NOMO-1 treated with DMSO at 0.1 percent for 48 hours (cell line): ENCODE data around the gene PIGL.
"Not testable (repeated sequence)": the region's sequence is repeated elsewhere in the genome, so short reads cannot be mapped to it uniquely, and the experiment has no call there.

Experiments used
- DNase-seq: peaks from one replicate; lab custom pipeline; 2025; ENCODE audit not compliant: unreplicated experiment; lab: John Stamatoyannopoulos, UW

PIGL gene

DNA sequence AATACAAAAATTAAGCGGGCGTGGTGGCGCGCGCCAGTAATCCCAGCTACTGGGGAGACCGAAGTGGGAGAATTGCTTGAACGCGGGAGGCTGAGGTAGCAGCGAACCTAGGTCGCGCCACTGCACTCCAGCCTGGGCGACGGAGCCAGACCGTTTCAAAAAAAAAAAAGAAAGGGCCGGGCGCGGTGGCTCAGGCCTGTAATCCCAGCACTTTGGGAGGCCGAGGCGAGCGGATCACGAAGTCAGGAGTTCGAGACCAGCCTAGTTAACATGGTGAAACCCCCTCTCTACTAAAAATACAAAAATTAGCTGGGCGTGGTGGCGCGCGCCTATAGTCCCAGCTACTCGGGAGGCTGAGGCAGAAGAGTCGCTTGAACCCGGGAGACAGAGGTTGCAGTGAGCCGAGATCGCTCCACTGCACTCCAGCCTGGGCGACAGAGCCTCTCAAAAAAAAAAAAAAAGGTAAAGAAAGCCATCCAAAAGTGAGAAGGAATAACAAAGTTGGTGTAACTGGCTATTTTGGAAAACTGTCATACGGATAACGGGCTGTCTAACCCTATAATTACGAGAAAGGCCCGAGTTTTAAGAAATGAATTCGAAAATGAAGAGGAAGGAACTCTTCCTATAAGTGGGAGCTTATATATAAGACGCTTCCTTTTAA lies 539 bp upstream of the PIGL start:
- not testable (repeated sequence) for DNase-seq

DNA sequence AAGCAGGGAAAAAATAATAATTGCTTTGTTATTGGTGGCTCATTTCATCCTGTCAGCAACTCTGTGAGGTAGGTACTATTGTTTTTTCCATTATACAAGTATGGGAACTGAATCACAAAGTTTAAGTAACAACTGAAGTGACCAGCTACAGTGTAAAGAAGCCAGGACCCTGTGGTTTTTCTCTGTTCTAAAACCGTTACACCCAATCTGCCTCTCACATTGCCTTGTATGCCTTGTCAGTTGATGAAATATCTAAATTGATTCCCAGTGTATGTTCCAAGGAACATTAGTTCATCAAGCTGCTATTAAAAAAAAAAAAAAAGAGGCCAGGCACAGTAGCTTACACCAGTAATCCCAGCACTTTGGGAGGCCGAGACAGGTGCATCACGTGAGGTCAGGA lies 5.4 kb downstream of the PIGL start:
- no peak for DNase-seq

DNA sequence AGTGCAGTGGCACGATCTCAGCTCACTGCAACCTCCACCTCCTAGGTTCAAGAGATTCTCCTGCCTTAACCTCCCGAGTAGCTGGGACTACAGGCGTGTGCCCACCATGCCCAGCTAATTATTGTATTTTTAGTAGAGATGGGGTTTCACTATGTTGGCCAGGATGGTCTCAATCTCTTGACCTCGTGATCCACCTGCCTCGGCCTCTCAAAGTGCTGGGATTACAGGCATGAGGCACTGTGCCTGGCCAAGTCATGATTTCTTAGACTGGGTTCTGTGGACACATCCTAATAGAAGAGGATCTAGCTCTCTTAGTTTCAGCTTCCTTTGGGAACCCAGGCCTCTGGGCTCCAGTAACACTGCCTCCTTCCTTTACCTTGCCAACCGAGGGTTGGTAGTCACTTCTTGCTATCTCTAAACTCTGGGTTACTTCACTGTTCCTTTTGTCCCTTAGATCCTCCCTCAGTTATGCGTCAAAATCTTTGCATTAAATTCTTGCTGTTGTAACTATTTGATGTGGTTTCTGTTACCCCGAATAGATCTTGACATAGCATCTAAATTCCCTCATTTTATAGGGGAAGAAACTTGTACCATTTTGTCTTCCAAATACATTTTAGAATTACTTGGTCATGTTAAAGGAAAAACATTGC lies 13.0 kb downstream of the PIGL start:
- DNase-seq: not testable (repeated sequence)

DNA sequence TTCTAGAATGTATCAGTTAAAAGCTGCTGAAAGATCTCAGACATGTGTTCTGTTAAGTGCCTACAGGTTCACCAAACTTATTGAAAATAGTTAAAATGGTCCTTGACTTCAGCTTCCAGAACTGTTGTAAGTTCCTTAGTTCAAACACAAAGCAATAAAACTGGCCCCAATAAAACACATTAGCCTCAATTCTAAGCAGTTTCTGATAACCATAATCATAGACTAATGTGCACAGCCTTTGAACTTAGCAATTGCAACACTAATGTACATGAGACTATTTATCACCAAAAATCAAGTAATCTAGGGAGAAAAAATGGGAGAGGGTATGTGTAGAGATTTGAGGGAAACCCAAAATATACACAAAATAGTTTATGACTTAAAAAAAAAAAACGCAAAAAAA lies 15.4 kb downstream of the PIGL start:
- no peak for DNase-seq

DNA sequence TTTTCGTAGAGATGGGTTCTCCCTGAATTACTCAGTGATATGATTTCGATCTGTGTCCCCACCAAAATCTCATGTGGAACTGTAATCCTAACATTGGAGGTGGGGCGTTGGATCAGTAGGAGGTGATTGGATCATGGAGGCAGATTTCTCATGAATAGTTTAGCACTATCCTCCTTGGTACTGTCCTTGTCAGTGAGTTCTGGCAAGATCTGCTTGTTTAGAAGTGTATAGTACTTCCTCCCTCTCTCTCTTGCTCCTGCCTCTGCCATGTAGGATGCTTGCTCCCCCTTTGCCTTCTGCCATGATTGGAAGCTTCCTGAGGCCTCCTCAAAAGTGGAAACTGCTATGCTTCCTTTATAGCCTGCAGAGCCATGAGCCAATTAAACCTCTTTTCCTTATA lies 22.9 kb downstream of the PIGL start:
- no peak for DNase-seq

DNA sequence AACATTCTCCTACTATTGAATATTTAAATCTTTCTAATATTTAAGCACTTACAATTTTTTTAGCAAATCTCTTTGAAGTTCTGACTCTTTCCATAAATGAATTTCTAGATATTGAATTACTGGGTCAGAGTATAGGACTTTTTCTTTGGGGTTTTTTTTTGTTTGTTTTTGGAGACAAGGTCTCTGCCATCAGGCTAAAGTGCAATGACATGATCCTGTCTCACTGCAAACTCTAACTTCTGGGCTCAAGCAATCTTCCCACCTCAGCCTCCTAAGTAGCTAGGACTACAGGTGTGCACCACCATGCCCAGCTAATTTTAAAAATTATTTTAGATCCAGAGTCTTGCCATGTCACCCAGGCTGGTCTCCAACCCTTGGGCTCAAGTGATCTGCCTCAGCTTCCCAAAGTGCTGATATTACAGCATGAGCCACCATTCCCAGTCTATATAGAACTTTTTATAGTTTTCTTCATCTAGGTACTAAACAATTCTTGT lies 24.9 kb downstream of the PIGL start:
- DNase-seq: no peak

DNA sequence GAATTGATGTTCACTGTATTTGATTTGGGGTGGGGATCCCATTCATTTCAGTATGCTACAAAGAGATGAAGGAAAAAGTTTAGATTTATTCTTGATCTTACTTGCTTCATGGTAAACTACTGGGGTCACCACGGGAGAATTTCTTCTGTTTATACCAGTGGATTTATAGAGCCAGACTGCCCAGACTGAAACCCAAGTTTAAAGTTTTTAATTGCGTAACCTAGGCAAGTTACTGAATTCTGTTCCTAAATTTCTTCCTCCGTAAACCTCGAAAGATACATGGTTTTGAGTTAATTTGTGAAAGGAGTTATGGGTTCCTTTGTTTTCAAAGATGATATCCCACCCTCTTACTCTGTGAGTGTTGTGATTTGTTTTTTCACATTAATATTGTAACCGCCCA lies 26.4 kb downstream of the PIGL start:
- DNase-seq: no peak

DNA sequence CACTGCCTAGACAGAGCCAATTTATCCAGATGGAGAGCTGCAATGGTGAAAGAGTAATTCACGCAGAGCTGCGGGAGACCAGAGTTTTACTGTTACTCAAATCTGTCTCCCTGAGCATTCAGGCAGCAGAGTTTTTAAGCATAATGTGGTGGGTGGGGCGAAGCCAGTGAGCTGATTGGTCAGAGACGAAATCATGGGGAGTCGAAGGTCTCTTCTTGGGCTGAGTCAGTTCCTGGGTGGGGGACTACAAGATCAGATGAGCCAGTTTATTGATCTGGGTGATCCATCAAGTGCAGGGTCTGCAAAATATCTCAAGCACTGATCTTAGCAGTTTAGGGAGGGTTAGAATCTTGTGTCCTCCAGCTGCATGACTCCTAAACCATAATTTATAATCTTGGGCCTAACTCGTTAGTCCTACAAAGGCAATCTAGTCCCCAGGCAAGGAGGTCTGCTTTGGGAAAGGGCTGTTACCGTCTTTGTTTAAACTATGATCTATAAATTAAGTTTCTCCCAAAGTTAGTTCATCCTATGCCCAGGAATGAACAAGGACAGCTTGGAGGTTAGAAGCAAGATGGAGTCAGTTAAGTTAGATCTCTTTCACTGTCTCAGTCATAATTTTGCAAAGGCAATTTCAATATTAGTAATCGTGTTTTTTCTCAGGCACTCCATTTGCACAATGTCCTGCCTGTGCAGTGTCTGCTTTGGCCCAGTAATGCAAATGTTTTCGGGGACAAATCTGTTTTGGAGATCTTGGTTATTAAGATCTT lies 27.0 kb downstream of the PIGL start:
- DNase-seq: no peak

DNA sequence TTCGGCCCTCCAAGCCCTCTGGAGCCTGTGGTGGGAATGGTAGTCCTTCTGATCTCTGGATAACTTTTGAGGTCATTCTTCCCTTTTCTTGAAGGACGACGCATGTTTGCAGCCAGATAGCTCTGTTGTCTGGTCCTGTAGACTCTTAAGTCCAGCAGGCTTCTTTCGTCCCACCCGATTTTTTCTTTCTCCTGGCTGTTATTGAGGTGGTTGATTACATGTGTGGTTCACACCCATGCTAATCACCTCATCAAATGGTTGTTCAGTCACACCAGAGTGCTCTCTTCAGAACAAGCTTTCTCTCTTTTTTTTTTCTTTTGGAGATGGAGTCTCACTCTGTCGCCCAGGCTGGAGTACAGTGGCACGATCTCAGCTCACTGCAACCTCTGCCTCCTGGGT lies 30.6 kb downstream of the PIGL start:
- DNase-seq: no peak

DNA sequence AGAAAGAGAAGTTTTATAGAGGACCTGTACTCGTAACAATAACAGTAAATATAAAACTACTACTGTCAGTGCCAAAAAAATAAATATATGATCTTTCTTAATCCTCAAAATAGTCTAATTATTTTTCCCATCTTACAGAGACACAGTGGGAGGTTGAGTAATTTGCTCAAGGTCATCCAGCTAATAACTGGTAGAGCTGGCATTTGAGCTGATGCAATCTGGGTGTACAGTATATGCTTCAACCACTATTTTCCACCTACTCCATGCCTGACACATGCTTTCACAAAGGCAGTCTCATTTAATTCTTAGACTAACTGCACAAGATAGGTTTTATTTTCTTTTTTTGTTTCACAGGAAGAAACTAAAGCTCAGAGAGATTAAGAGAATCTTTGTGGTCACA lies 33.6 kb downstream of the PIGL start:
- no peak for DNase-seq

DNA sequence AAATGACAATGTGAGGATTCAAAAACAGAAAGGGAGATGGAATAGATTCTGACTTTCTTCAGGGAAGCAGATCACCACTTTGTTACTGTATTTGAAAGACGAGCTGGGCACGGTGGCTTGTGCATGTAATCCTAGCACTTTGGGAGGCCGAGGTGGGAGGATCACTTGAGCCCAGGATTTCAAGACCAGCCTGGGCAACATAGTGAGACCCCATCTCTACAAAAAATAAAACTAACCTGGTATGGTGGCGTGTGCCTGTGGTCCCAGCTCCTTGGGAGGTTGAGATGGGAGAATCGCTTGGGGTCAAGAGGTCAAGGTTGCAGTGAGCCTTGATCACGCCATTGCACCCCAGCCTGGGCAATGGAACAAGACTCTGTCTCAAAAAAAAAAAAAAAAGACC lies 34.0 kb downstream of the PIGL start:
- no peak for DNase-seq

DNA sequence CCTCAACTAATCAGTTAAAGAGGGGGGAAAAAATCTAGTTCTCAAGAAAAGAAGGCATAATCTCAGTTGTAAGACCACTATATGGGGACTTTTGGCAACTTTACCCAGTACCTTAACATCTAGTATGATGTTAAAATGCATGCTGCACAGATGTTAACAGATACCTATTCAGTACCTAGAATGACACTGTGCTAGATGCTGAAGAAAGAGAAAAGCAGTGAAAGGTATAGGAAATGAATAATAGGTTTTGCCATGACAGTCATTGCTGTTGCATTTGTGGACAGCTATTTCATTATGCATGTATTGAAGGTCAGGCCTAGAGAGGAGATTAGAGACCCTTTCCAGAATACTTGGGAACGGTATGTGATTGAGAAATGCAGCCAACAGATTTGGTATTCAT lies 34.5 kb downstream of the PIGL start:
- no peak for DNase-seq

DNA sequence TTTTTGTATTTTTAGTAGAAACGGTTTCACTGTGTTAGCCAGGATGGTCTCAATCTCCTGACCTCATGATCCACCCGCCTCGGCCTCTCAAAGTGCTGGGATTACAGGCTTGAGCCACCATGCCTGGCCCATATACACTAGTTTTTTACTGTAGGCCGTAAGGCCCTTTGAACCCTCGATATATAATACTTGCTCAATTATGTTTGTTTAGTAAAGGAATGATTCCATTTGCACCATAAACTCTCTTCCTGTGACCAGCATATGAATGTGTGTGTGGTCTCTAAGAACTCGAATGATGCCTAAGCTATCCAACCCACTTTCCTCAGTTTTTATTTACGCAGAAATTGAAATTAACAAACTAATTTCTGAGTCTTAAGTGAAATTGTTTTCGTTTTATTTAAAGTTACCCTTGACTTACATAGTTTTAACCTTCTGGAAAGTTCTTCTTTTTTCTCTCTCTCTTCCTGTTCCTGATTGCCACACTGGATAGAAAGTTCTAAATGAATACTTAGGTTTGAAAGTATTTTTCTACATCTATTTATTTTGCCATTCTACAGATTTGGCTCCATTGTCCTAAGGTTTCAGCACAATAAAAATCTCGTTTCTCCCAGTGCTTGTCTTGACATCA lies 37.9 kb downstream of the PIGL start:
- DNase-seq: no peak

DNA sequence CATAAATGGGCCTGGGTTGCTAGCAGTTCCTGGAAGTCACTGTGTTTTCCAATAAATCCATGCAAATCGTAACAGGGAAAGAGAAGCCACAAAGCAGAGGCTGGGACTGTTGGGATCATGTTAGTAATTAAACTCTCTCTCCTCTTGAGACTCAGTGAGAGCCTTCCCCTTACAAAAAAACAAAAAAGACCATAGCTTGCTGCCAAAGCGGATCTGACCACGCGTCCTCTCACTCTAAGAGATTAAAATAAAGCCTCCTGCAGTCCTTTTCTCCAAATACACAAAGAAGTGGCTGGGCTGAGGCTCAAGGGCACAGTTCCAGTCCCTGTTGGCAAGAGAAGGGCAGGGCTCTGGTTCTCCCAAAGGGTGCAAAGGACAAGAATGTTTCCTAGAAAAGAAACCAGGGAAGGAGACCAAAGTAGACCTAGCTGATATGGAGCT lies 38.5 kb downstream of the PIGL start:
- DNase-seq: no peak

DNA sequence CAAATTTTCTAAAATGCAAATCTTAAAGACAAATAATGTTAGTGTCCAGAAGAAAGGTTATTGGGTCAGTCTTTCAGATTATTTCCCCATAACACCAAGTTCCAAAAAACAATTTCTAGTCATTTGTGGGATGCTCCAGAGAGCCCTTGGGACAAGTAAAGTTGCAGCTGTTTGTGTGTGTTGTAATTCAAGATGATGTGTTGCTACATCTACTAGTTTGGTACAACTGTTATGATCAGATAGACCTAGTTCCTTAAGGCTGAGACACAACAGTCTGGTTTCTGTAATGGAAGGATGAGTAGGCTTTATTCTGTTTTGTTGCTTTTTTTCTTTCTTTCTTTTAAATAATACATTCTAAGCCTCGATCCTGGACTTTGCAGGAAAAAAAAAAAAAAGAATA lies 41.9 kb downstream of the PIGL start:
- no peak for DNase-seq

DNA sequence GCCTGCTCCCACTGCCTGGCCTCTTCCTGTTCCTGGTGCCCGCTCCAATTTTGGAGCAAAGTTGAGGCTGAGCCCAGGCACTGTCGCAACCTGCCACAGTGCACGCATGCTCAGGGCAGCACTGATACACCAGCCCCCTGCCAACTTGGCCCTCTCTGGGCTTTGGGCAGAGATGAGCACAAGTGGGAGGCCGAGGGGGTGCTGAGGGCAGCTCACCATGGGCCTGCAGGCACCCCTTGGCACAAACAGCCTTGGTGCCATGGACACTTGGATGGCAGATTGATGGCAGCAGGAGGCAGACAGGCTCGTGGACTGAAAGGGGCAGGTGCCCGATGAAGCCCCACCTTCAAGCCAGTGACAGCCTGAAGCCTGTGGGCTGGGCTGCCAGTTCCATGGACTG lies 42.9 kb downstream of the PIGL start:
- DNase-seq: no peak

DNA sequence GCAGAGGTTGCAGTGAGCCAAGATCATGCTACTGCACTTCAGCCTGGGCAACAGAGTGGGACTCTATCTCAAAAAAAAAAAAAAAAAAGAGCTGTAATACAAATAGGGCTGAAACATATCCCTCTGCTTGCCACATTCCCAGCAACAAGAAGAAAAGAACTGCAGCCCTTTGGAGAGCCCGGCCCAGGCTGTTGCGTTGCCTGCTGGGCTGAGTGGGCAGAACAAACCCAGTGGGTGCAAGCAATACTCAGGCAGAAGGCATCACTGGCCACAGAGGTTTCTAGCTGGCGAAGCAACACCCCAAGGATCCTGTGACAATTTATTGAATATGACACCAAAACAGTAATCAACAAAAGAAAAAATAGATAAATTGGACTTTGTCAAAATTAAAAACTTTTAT lies 44.0 kb downstream of the PIGL start:
- no peak for DNase-seq

DNA sequence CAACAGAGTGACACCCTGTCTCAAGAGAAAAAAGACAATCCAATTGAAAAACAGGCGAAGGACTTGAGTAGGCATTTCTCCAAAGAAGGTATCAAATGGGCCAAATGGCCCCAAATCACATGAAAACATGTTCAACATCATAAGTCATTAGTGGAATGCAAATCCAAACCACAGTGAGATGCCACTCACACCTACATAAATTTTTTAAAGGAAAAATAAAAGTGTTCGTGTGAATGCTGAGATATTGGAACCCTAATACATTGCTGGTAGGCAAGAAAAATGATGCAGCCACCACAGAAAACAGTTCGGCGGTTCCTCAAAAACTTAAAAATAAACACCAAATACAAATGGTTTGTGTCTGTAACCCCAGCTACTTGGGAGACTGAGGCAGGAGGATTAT lies 45.2 kb downstream of the PIGL start:
- DNase-seq: no peak

DNA sequence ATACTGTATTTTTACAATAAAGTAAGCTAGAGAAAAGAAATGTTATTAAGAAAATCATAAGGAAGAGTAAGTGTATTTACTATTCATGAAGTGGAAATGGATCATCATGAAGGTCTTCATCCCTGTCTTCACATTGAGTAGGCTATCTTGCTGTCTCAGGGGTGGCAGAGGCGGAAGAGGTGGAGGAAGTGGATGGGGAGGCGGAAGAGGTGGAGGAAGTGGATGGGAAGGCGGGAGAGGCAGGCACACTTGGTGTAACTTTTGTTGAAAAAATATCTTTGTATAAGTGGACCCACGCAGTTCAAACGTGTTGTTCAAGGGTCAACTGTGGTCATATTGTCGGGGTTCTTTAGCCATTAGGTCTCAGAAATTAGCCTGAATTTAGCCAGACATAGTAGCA lies 50.2 kb downstream of the PIGL start:
- DNase-seq: no peak

DNA sequence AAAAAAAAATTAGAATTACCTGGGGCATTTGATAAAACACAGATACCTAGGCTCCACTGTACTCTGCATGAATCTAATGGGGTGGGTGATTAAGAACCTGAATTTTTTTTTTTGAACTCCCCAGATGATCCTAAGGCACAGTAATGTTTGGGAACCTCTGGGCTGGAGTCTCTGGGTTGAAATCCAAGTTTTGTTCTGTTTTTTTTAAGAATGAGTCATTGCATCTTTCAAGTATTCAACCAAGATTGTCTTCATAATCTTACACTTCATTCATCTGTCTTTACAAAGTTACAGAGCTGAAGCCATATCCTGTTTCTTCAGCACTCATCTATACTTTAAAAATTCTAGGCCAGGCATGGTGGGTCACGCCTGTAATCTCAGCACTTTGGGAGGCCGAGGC lies 52.6 kb downstream of the PIGL start:
- DNase-seq: no peak

DNA sequence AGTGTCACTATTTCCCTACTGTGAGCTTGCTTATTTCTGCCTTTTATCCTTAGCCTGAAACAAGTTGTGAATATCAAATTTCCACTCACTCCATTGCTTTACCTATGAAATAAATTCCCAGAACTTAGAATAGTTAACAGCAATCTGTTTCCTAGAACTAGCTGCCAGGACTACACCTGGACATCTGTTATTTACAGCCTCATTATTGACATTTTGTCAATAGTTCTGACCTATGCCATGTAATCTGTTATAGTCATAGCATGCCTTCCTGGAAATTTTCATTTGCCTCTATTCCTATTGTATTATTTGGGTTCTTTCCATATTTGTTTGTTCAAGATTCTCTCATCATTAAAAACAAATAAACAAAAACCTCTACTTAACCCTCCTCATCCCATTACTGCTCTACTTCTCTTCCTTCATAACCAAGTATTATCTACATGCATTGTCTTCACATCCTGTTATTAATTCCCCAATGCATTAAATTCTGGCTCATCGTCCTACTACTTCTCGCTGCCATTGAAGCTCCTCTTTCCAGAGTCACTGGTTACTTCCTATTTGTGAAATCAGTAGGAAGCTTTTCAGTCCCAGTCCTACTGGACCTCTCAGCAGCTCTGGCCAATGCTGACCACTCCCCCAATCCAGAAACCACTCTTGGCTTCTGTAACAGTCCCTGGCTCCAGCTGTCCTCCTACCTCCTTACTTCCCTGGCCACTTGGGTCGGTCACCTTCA lies 55.3 kb downstream of the PIGL start:
- DNase-seq: no peak
